HCT116 (cell line): ENCODE measurements around the gene JCAD. TPM values are rescaled to one million over a fixed set of nuclear protein-coding genes. Genes with fewer than 3 reads are reported as not detected.

Experiments used
- ATAC-seq: fragments of 200-7000 bp; cut with Tn5 transposase; 2 replicates; pipeline ENCODE4 v1.9.1; 2020; ENCODE audit warnings: mild to moderate bottlenecking, moderate library complexity
- BruUV-seq: library from RNA; stranded (reverse); fragments of 400-500 nt; replicated peaks from 2 replicates; lab custom pipeline; 2021; lab: Mats Ljungman, UMichigan
- CTCF ChIA-PET: fragments of 300-600 bp; sonication (Branson Sonifier 250); formaldehyde crosslinking; loops from one replicate; lab custom pipeline; 2021; ENCODE audit warnings: antibody characterized with exemption; lab: Charles Lee
- POLR2A ChIA-PET: fragments of 300-600, 350-600 bp; sonication (Branson Sonifier 250); formaldehyde crosslinking; loops from one replicate; lab custom pipeline; 2021; ENCODE audit warnings: antibody characterized with exemption; lab: Charles Lee
- RAD21 ChIA-PET, 2 experiments: fragments of 300-600 bp; sonication (Branson Sonifier 250); formaldehyde crosslinking; loops; one replicate each; lab custom pipeline; 2023; ENCODE audit warnings: low total read pairs in 2 of 2; ENCODE audit not compliant: uncharacterized antibody in 2 of 2, unreplicated experiment in 2 of 2, low non-redundant PET in 1 of 2; lab: Charles Lee
- DNase-seq: peaks from one replicate; pipeline ENCODE4 v3.0.0-alpha.2; 2010; ENCODE audit warnings: low read depth, low spot score
- H2AFZ ChIP-seq: fragments of 200-600 bp; shearing (Covaris generic), sonication (generic); 2 replicates; pipeline ENCODE4 v1.6.1; 2017; ENCODE audit warnings: low read depth, mixed run types, mixed read lengths, antibody characterized with exemption, low read length; ENCODE audit not compliant: poor library complexity, severe bottlenecking
- H3K27ac ChIP-seq: 2 replicates; pipeline ENCODE4 v1.5.1; 2012; ENCODE audit warnings: low read depth, low read length
- H3K27me3 ChIP-seq: fragments of 200-600 bp; sonication (generic); 2 replicates; pipeline ENCODE4 v1.6.1; 2016; ENCODE audit warnings: mixed run types, low read length, mixed read lengths; ENCODE audit not compliant: insufficient read depth
- H3K36me3 ChIP-seq, 2 experiments: fragments of 200-500 bp in 1 of 2; fragments of 200-600 bp in 1 of 2; sonication (Bioruptor generic) in 1 of 2; sonication (generic) in 1 of 2; 2 replicates each; pipeline versions ENCODE4 v1.5.1 to v1.6.1; 2014 to 2016; ENCODE audit warnings: low read length in 2 of 2, inconsistent platforms in 1 of 2, mixed read lengths in 1 of 2, mixed run types in 1 of 2; ENCODE audit not compliant: insufficient read depth in 2 of 2, control insufficient read depth in 1 of 2
- H3K4me1 ChIP-seq, 2 experiments: fragments of 200-600 bp in 1 of 2; sonication (generic) in 1 of 2; 2 replicates each; pipeline versions ENCODE4 v1.5.1 to v1.6.1; 2012 to 2017; ENCODE audit warnings: low read length in 2 of 2, inconsistent platforms in 1 of 2, mild to moderate bottlenecking in 1 of 2, mixed read lengths in 1 of 2, mixed run types in 1 of 2, moderate library complexity in 1 of 2; ENCODE audit not compliant: insufficient read depth in 2 of 2, control insufficient read depth in 1 of 2
- H3K4me2 ChIP-seq: fragments of 200-600 bp; sonication (generic); 2 replicates; pipeline ENCODE4 v1.6.1; 2017; ENCODE audit warnings: mixed run types, low read length, mixed read lengths
- H3K4me3 ChIP-seq, 2 experiments: fragments of 200-600 bp in 1 of 2; sonication (generic) in 1 of 2; replicated peaks in 1 of 2; 2 replicates each; pipeline ENCODE4 v1.5.1; 2011 to 2016; ENCODE audit warnings: low read length in 2 of 2, control low read depth in 1 of 2, low read depth in 1 of 2, mild to moderate bottlenecking in 1 of 2, mixed read lengths in 1 of 2, mixed run types in 1 of 2
- H3K79me2 ChIP-seq: fragments of 200-600 bp; sonication (generic); 2 replicates; pipeline ENCODE4 v1.6.1; 2017; ENCODE audit warnings: mild to moderate bottlenecking, mixed run types, low read length, moderate library complexity, mixed read lengths; ENCODE audit not compliant: insufficient read depth
- H3K9ac ChIP-seq: fragments of 200-600 bp; sonication (generic); 2 replicates; pipeline ENCODE4 v1.6.1; 2016; ENCODE audit warnings: low read length, mixed read lengths
- H3K9me2 ChIP-seq: fragments of 200-600 bp; sonication (generic), shearing (Covaris generic); 2 replicates; pipeline ENCODE4 v1.6.1; 2017; ENCODE audit warnings: mixed run types, mild to moderate bottlenecking, moderate library complexity; ENCODE audit not compliant: insufficient read depth
- H3K9me3 ChIP-seq, 2 experiments: fragments of 200-500 bp in 1 of 2; fragments of 200-600 bp in 1 of 2; sonication (Bioruptor generic) in 1 of 2; sonication (generic) in 1 of 2; 2 replicates each; pipeline ENCODE4 v1.6.1; 2014 to 2017; ENCODE audit warnings: low read length in 2 of 2, mixed read lengths in 2 of 2, inconsistent platforms in 1 of 2, low read depth in 1 of 2, mild to moderate bottlenecking in 1 of 2, mixed run types in 1 of 2, moderate library complexity in 1 of 2; ENCODE audit not compliant: control insufficient read depth in 1 of 2, insufficient read depth in 1 of 2
- H4K20me1 ChIP-seq: fragments of 200-600 bp; sonication (generic), shearing (Covaris generic); 2 replicates; pipeline ENCODE4 v1.6.1; 2017; ENCODE audit warnings: mixed run types, mild to moderate bottlenecking, moderate library complexity; ENCODE audit not compliant: insufficient read depth
- CBX3 ChIP-seq: IDR thresholded peaks from 2 replicates; pipeline ENCODE4 v1.6.1; 2012; ENCODE audit warnings: low read depth
- CTCF ChIP-seq, 3 experiments: fragments of 200-600 bp in 1 of 3; sonication (generic) in 1 of 3; IDR thresholded peaks in 2 of 3; conservative IDR thresholded peaks in 1 of 3; 2 replicates each; pipeline ENCODE4 v1.5.1; 2012 to 2017; ENCODE audit warnings: low read depth in 2 of 3, low read length in 2 of 3, antibody characterized with exemption in 1 of 3, borderline replicate concordance in 1 of 3, control low read depth in 1 of 3, mild to moderate bottlenecking in 1 of 3, mixed read lengths in 1 of 3, mixed run types in 1 of 3, moderate library complexity in 1 of 3; ENCODE audit not compliant: insufficient read depth in 1 of 3
- ELF1 ChIP-seq: IDR thresholded peaks from 2 replicates; pipeline ENCODE4 v1.6.1; 2012; ENCODE audit warnings: low read depth, borderline replicate concordance
- EZH2 ChIP-seq: fragments of 200-600 bp; sonication (generic); IDR thresholded peaks from 2 replicates; pipeline ENCODE4 v1.6.1; 2017; ENCODE audit warnings: antibody characterized with exemption, mixed run types
- EZH2phosphoT487 ChIP-seq: fragments of 200-600 bp; IDR thresholded peaks from 2 replicates; pipeline ENCODE4 v1.6.1; 2018; ENCODE audit warnings: antibody characterized with exemption, borderline replicate concordance
- FOSL1 ChIP-seq: IDR thresholded peaks from 2 replicates; pipeline ENCODE4 v1.6.1; 2012; ENCODE audit warnings: low read depth
- JUND ChIP-seq: IDR thresholded peaks from 2 replicates; pipeline ENCODE4 v1.6.1; 2012
- POLR2A ChIP-seq: IDR thresholded peaks from 2 replicates; pipeline ENCODE4 v1.7.0; 2011; ENCODE audit warnings: borderline replicate concordance; ENCODE audit not compliant: insufficient read depth, insufficient read length; ENCODE audit errors: extremely low read depth
- POLR2AphosphoS5 ChIP-seq: IDR thresholded peaks from 2 replicates; pipeline ENCODE4 v1.6.1; 2011; ENCODE audit warnings: mild to moderate bottlenecking, low read depth, low read length, moderate library complexity
- RAD21 ChIP-seq: IDR thresholded peaks from 2 replicates; pipeline ENCODE4 v1.6.1; 2012; ENCODE audit warnings: low read depth, mild to moderate bottlenecking
- REST ChIP-seq: IDR thresholded peaks from 2 replicates; pipeline ENCODE4 v1.6.1; 2012; ENCODE audit warnings: low read depth
- SIN3A ChIP-seq: IDR thresholded peaks from 2 replicates; pipeline ENCODE4 v1.6.1; 2012; ENCODE audit warnings: low read depth
- SP1 ChIP-seq: IDR thresholded peaks from 2 replicates; pipeline ENCODE4 v1.6.1; 2012; ENCODE audit warnings: low read depth
- TCF7L2 ChIP-seq: IDR thresholded peaks from 2 replicates; pipeline ENCODE4 v1.7.0; 2011; ENCODE audit warnings: borderline replicate concordance, inconsistent platforms; ENCODE audit not compliant: insufficient read depth, insufficient read length; ENCODE audit errors: extremely low read depth
- YY1 ChIP-seq: IDR thresholded peaks from 2 replicates; pipeline ENCODE4 v1.6.1; 2011; ENCODE audit warnings: low read length, low read depth, moderate library complexity, mild to moderate bottlenecking; ENCODE audit not compliant: insufficient replicate concordance; ENCODE audit errors: extremely low read depth
- ZBTB33 ChIP-seq: IDR thresholded peaks from 2 replicates; pipeline ENCODE4 v1.6.1; 2011; ENCODE audit warnings: mild to moderate bottlenecking, low read length, moderate library complexity; ENCODE audit not compliant: insufficient replicate concordance; ENCODE audit errors: extremely low read depth
- ZFX ChIP-seq: fragments of 450-650 bp; IDR thresholded peaks from 2 replicates; pipeline ENCODE4 v1.6.1; 2017
- ZNF274 ChIP-seq: fragments of 200-500 bp; sonication (Bioruptor generic); IDR thresholded peaks from 2 replicates; pipeline ENCODE4 v1.6.1; 2014; ENCODE audit warnings: mild to moderate bottlenecking, low read depth, low read length, inconsistent platforms
- intact Hi-C: fragments of 100-400 bp; cut with micrococcal nuclease; formaldehyde crosslinking; loops from 2 replicates; pipeline ENCODE4 v1.10.0; 2022
- total RNA-seq: library from RNA; stranded (reverse); gene quantifications from one replicate; pipeline ENCODE4 v1.2.1, GENCODE V29; 2021; ENCODE audit not compliant: unreplicated experiment
- TF ChIP-seq, protein P1 (sequence below): IDR thresholded peaks from 2 replicates; pipeline ENCODE4 v1.6.1; 2012
- TF ChIP-seq, protein P2 (sequence below): IDR thresholded peaks from 2 replicates; pipeline ENCODE4 v1.6.1; 2012

Gene JCAD
- total RNA-seq, 1 experiment from 2014 or later: 17.5 TPM

DNA sequence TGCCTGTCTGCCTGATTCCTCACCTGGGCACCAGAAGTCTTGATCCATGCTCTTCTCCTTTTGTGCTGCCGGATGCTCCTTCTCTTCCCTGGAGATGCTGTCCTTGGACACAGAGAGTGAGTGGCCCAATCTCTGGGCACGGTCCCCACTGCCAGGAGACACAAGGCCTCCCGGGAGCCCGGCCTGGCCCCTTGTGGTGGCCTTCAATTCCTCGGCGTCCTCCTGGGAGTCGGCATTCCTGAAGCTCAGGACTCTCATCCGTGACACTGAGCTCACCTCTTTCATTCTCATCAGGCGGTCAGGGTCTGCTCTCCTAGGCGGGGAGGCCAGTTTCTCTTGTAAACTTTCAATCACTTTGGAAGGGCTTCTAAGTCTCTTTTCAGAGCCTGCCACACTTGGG is 33.3 kb downstream of the JCAD start:
- no peak overlapping the region for H3K9ac ChIP-seq
- H3K4me3 ChIP-seq: no peak overlapping the region
- no peaks in the 10 kb centered on the region for H4K20me1 ChIP-seq
- BruUV-seq: no TSS peak
- H3K27ac ChIP-seq: no peak overlapping the region
- H3K36me3 ChIP-seq: peaks cover 0 to 12% of the 10 kb centered on the region in 2 experiments; a peak in 2 of 4 replicates
- TF ChIP-seq REST (no peak), TCF7L2 (no peak), RAD21 (no peak), FOSL1 (no peak), ELF1 (no peak), POLR2A (no peak), SIN3A (no peak), CTCF (IDR thresholded peaks at IDR 0.05 in 2 of 3, conservative IDR thresholded peaks at IDR 0.05 in 1 of 3; ENCODE audit: borderline replicate concordance in 1 of 3, insufficient read depth in 1 of 3, low read depth in 2 of 3, low read length in 2 of 3) (no peak), YY1 (no peak), EZH2 (no peak), ZFX (no peak), ZNF274 (no peak), JUND (no peak), ZBTB33 (no peak), EZH2phosphoT487 (no peak), SP1 (no peak), POLR2AphosphoS5 (no peak), CBX3 (no peak)
- TF ChIP-seq, protein P1, sequence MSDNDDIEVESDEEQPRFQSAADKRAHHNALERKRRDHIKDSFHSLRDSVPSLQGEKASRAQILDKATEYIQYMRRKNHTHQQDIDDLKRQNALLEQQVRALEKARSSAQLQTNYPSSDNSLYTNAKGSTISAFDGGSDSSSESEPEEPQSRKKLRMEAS: no peak
- TF ChIP-seq, protein P2, sequence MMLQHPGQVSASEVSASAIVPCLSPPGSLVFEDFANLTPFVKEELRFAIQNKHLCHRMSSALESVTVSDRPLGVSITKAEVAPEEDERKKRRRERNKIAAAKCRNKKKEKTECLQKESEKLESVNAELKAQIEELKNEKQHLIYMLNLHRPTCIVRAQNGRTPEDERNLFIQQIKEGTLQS: no peak
- TF ChIP-seq, all 23 proteins: peak for 0
- Histone ChIP-seq H3K9me2 (no peaks in the 10 kb centered on the region), H2AFZ (no peak overlapping the region), H3K4me2 (no peak overlapping the region), H3K4me1 (no peaks in the 10 kb centered on the region), H3K9me3 (no peaks in the 10 kb centered on the region), H3K79me2 (no peaks in the 10 kb centered on the region), H3K27me3 (no peaks in the 10 kb centered on the region)
- POLR2A ChIA-PET: no interaction called here
- CTCF ChIA-PET: interaction anchor here (1.1 kb wide), 1 partner anchor 215 kb away, joined by 4 read pairs; no protein-coding TSS in a partner anchor
- DNase-seq: no peak
- no peak for ATAC-seq
- intact Hi-C loops: no loop called here
- RAD21 ChIA-PET: no interaction called here
